Psoas muscle (tissue), 8 donors: ENCODE data around the gene PPP1R12B. TPM values are rescaled to one million over a fixed set of nuclear protein-coding genes. Genes with fewer than 3 reads are reported as not detected.
"Not testable (repeated sequence)": the region's sequence is repeated elsewhere in the genome, so short reads cannot be mapped to it uniquely, and the experiment has no call there.

Experiments used
- ATAC-seq, 4 donors: fragments of 200-7000 bp; cut with Tn5 transposase; one replicate each; pipeline ENCODE4 v1.9.1; 2020; ENCODE audit warnings: moderate library complexity in 3 of 4, mild to moderate bottlenecking in 2 of 4
- DNase-seq, 2 donors: peaks; one replicate each; pipeline ENCODE4 v3.0.0-alpha.2; 2020
- H3K27ac ChIP-seq: fragments of 200-600 bp; one replicate; pipeline ENCODE4 v1.8.0; 2022
- H3K27me3 ChIP-seq, 3 donors: fragments of 200-600 bp in 1 of 3; one replicate each; pipeline versions ENCODE4 v1.6.1 to v1.8.0; 2013 to 2022; ENCODE audit warnings: low read length in 2 of 3, mild to moderate bottlenecking in 2 of 3, moderate library complexity in 1 of 3; ENCODE audit not compliant: insufficient read depth in 3 of 3
- H3K36me3 ChIP-seq, 2 donors: fragments of 200-600 bp in 1 of 2; one replicate each; pipeline versions ENCODE4 v1.6.1 to v1.8.0; 2013 to 2022; ENCODE audit warnings: low read depth in 1 of 2, mild to moderate bottlenecking in 1 of 2, moderate library complexity in 1 of 2; ENCODE audit not compliant: insufficient read depth in 1 of 2
- H3K4me1 ChIP-seq: fragments of 200-600 bp; one replicate; pipeline ENCODE4 v1.8.0; 2022
- H3K4me3 ChIP-seq: fragments of 200-600 bp; one replicate; pipeline ENCODE4 v1.8.0; 2022; ENCODE audit warnings: mild to moderate bottlenecking
- H3K9me3 ChIP-seq: fragments of 200-600 bp; one replicate; pipeline ENCODE4 v1.8.0; 2022
- CTCF ChIP-seq: fragments of 200-600 bp; IDR thresholded peaks from one replicate; pipeline ENCODE4 v1.8.0; 2022; ENCODE audit warnings: antibody characterized with exemption
- WGBS, 3 donors: extraction: QIAGEN DNeasy Blood & Tissue Kit; methylation state at CpG; one replicate each; pipeline versions ENCODE4 v1.1.6 to v1.1.7; 2013; 5-methylcytosine and 5-hydroxymethylcytosine counted together
- intact Hi-C, 2 donors: fragments of 100-400 bp; cut with DNase I; formaldehyde crosslinking; loops; one replicate each; pipeline versions ENCODE4 v1.11.0 to v1.14.2; 2022
- polyA plus RNA-seq, 3 donors: library from polyadenylated mRNA; stranded (reverse); fragments of 200-250 nt; gene quantifications; one replicate each; pipeline ENCODE4 v1.2.3, GENCODE V29; 2013
- total RNA-seq, 4 donors: library from RNA; stranded (reverse); fragmentation: NEBNext Ultra II Directional in 2 of 4; extraction: Animal tissue kit (Norgen Biotek cat#: 25700) in 2 of 4; gene quantifications; one replicate each; pipeline versions ENCODE4 v1.2.1 to v1.2.4, GENCODE V29; 2021 to 2023
- donor health status: healthy with polysubstance abuse.
- donor health status: DM: no; HTN: no; CAD: no; lungs with moderate emphysema.
- donor health status: Bipolar disorder and iron deficiency.
- donor health status: healthy.
- donor health status: DM: yes; HTN: yes; CAD: no.
- donor health status: DM: no; HTN: no; CAD: no.
- donor health status: DM: no; HTN: no; CAD: no.
- donor health status: DM: yes; HTN: yes; CAD: no.

Gene PPP1R12B
- total and polyA plus RNA-seq, 7 donors = 8.3 to 189 (median 86.1) TPM

- Histone ChIP-seq H3K9me3 (no peaks in the 10 kb centered on the region), H3K36me3 (peaks cover 0 to 6% of the 10 kb centered on the region in 2 donors), H3K4me1 (peaks cover 44% of the 10 kb centered on the region), H3K27me3 (no peaks in the 10 kb centered on the region), H3K27ac (no peak overlapping the region), H3K4me3 (no peak overlapping the region)
- intact Hi-C loops = no loop called here
- no peak for TF ChIP-seq CTCF
- WGBS, 3 donors = 33 to 35% (median 34%) methylated on average over 1 of the region's 1 CpG
- ATAC-seq (no peak), DNase-seq (no peak)
These were observed 68.1 kb downstream of the PPP1R12B start for GRCh38 chr1:202416641-202417040.

GRCh38 chr1:202417141-202417540 lies 68.6 kb downstream of the PPP1R12B start:
- H3K27ac ChIP-seq, H3K27me3 ChIP-seq, H3K36me3 ChIP-seq, H3K4me3 ChIP-seq, H3K9me3 ChIP-seq, DNase-seq, intact Hi-C loops, ATAC-seq: not testable (repeated sequence)
- 55 to 74% (median 69%) methylated on average over 3 to 4 of the region's 4 CpGs for WGBS, 3 donors
- H3K4me1 ChIP-seq = peaks cover 43% of the 10 kb centered on the region

DNA sequence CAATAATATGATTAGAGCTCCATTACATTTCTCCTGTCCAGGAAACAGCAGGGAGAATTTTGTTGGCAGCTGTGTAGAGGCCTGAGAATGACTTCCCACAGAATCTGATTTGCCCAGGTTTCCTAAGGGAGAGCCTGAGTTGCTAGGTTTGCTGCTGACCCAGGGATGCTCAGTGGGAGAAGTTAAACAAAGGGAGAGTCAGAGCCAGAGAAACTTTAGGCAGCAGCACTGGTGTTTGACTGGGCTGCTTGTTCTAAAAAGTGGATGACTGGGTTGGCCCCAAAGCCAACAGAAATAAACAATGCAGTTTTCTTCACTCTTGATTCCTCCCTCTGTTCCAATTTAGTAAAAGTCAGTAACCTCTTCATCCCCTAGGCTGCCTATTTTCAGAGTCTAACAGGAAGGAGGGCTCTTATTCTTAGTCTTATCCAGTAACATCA lies 69.3 kb downstream of the PPP1R12B start:
- not testable (repeated sequence) for H3K27ac ChIP-seq

GRCh38 chr1:202419731-202420130 lies 71.2 kb downstream of the PPP1R12B start:
- ATAC-seq, intact Hi-C loops, H3K4me3 ChIP-seq, H3K27me3 ChIP-seq, DNase-seq, H3K9me3 ChIP-seq: not testable (repeated sequence)
- Histone ChIP-seq H3K4me1 (peaks cover 43% of the 10 kb centered on the region), H3K27ac (peak overlapping the region; percentile 33), H3K36me3 (peaks cover 0 to 20% of the 10 kb centered on the region in 2 donors)
- 90 to 97% (median 93%) methylated on average over 3 of the region's 3 CpGs for WGBS, 3 donors

More for the DNA sequence above, 69.3 kb downstream of the PPP1R12B start:
- H3K27me3 ChIP-seq, H3K9me3 ChIP-seq, intact Hi-C loops, DNase-seq, H3K4me3 ChIP-seq, ATAC-seq: not testable (repeated sequence)
- H3K4me1 ChIP-seq = peaks cover 46% of the 10 kb centered on the region
- H3K36me3 ChIP-seq = peaks cover 0 to 11% of the 10 kb centered on the region in 2 donors

DNA sequence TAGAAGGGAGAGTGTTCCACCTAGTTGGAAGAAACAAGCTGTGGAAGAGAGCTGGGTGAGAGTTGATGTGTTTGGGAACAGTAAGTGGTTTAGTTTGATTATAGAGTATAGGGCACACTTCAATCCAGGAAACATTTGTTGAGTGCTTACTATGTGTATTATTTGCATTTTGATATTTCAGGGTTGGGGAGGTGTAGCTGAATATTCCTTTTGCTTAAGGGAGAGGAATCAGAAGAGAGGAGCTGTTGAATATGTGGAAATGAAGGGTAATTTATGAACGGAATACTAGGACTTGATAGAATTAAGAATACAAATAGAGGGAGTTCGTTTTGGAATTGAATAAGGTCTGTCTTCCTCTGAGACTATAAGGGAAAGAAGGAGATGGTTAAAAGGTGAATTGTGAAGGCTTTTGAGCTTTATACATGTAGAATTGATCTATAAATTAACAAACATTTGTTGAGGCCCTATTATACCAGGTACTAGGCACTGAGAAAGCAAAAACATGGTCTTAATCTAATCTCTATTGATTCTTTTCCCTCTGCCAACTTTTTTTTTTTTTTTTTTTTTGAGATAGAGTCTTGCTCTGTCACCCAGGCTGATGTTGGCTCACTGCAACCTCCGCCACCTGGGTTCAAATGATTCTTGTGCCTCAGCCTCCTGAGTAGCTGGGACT lies 72.1 kb downstream of the PPP1R12B start:
- H3K9me3 ChIP-seq, intact Hi-C loops, H3K27me3 ChIP-seq, ATAC-seq, H3K4me3 ChIP-seq, DNase-seq: not testable (repeated sequence)
- peaks cover 40% of the 10 kb centered on the region for H3K4me1 ChIP-seq
- H3K36me3 ChIP-seq = peaks cover 0 to 20% of the 10 kb centered on the region in 2 donors
- 84 to 91% (median 88%) methylated on average over 3 of the region's 3 CpGs for WGBS, 3 donors
- peak overlapping the region; percentile 33 for H3K27ac ChIP-seq

GRCh38 chr1:202422709-202423108 lies 74.2 kb downstream of the PPP1R12B start:
- H3K9me3 ChIP-seq, intact Hi-C loops, DNase-seq, H3K4me3 ChIP-seq, H3K27me3 ChIP-seq, H3K27ac ChIP-seq: not testable (repeated sequence)
- peaks cover 0 to 39% of the 10 kb centered on the region in 2 donors for H3K36me3 ChIP-seq
- peaks cover 32% of the 10 kb centered on the region for H3K4me1 ChIP-seq
- ATAC-seq = peak; percentile 61 to 87 (median 76)

DNA sequence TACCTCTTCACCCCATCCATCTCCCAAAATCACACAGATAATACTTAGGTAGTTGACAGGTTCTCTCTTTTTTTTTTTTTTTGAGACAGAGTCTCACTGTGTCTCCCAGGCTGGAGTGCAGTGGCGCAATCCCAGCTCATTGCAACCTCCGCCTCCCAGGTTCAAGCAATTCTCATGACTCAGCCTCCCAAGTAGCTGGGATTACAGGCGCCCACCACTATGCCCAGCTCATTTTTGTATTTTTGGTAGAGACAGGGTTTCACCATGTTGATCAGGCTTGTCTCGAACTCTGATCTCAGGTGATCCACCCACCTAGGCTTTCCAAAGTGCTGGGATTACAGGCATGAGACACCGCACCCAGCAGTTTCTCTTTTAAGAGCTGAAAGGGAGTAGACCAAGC lies 75.8 kb downstream of the PPP1R12B start:
- H3K27ac ChIP-seq, H3K4me3 ChIP-seq, intact Hi-C loops, H3K27me3 ChIP-seq, H3K9me3 ChIP-seq: not testable (repeated sequence)
- Histone ChIP-seq H3K4me1 (peaks cover 22% of the 10 kb centered on the region), H3K36me3 (peaks cover 0 to 39% of the 10 kb centered on the region in 2 donors)
- 83 to 95% (median 88%) methylated on average over 5 of the region's 5 CpGs for WGBS, 3 donors
- ATAC-seq = peak in 3 of 4 donors; percentile 19 to 27 (median 25)
- peak in 1 of 2 donors; percentile 26 for DNase-seq

DNA sequence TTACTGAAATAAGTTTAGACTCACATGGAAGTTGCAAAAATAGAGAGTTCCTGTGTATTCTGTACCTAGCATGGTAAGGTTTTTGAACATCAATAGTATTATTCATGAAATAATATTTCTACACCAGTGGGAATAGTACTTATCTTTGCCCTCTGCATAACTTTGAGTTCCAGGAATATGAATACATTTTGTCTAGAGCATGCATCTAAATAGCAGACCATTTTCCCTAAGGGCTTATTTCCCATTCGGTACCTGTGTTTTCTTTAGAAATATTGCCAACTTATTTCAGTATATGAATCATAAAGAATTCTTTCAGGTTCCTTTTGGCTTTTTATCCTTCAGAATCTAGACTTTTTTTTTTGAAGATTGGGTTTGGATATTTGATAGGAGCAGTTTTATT lies 81.6 kb downstream of the PPP1R12B start:
- H3K9me3 ChIP-seq, intact Hi-C loops, H3K4me3 ChIP-seq, ATAC-seq, H3K27ac ChIP-seq, H3K27me3 ChIP-seq, DNase-seq, H3K4me1 ChIP-seq: not testable (repeated sequence)
- H3K36me3 ChIP-seq = peaks cover 4 to 83% of the 10 kb centered on the region in 2 donors
- 76 to 89% (median 86%) methylated on average over 1 of the region's 1 CpG for WGBS, 3 donors

DNA sequence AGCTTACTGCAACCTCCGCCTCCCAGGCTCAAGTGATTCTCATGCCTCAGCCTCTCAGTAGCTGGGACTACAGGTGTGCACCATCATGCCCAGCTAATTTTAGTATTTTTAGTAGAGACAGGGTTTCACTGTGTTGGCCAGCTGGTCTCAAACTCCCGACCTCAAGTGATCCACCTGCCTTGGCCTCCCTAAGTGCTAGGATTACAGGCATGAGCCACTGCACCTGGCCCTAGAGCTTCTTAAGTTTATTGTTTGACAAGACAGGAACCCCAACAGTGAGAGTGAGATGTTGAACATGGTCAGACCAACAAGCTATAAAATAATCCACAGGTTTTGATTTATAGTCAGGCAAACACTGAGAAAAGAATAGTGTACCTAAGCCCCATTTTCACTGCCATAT lies 83.8 kb downstream of the PPP1R12B start:
- DNase-seq, ATAC-seq, intact Hi-C loops, H3K4me1 ChIP-seq, H3K27me3 ChIP-seq, H3K4me3 ChIP-seq, H3K27ac ChIP-seq, H3K9me3 ChIP-seq: not testable (repeated sequence)
- WGBS, 3 donors = 34 to 65% (median 44%) methylated on average over 2 of the region's 2 CpGs
- H3K36me3 ChIP-seq = peaks cover 4 to 89% of the 10 kb centered on the region in 2 donors
